SJCRH30 (cell line): ENCODE measurements around the gene CIB4. TPM values are rescaled to one million over a fixed set of nuclear protein-coding genes. Genes with fewer than 3 reads are reported as not detected.
"Not testable (repeated sequence)": the region's sequence is repeated elsewhere in the genome, so short reads cannot be mapped to it uniquely, and the experiment has no call there.

Experiments used
- DNase-seq, 2 experiments: peaks; one replicate each; pipeline ENCODE4 v3.0.0-alpha.2; 2015 to 2020
- H3K27ac ChIP-seq: fragments of 250-450 bp; sonication (Bioruptor Pico); 2 replicates; pipeline ENCODE4 v1.5.1; 2020; ENCODE audit warnings: mild to moderate bottlenecking, moderate library complexity
- H3K27me3 ChIP-seq: fragments of 250-450 bp; sonication (Bioruptor Pico); 2 replicates; pipeline ENCODE4 v1.5.1; 2020; ENCODE audit warnings: mild to moderate bottlenecking, moderate library complexity
- H3K36me3 ChIP-seq: fragments of 250-450 bp; sonication (Bioruptor Pico); 2 replicates; pipeline ENCODE4 v1.5.1; 2020; ENCODE audit warnings: mild to moderate bottlenecking, moderate library complexity
- H3K4me1 ChIP-seq: fragments of 250-450 bp; sonication (Bioruptor Pico); 2 replicates; pipeline ENCODE4 v1.5.1; 2020; ENCODE audit warnings: mild to moderate bottlenecking, moderate library complexity
- H3K4me3 ChIP-seq: fragments of 250-450 bp; sonication (Bioruptor Pico); 2 replicates; pipeline ENCODE4 v1.5.1; 2020; ENCODE audit warnings: mild to moderate bottlenecking, moderate library complexity
- H3K9me3 ChIP-seq: fragments of 250-450 bp; sonication (Bioruptor Pico); replicated peaks from 2 replicates; pipeline ENCODE4 v1.5.1; 2020; ENCODE audit warnings: mild to moderate bottlenecking, moderate library complexity
- total RNA-seq: library from RNA; depleted of rRNA; stranded (reverse); fragments of >200 nt; shearing (Covaris generic); gene quantifications from 2 replicates; pipeline ENCODE4 v1.2.3, GENCODE V29; 2014

The CIB4 gene
- total RNA-seq, 1 experiment from 2014 or later: not detected

DNA sequence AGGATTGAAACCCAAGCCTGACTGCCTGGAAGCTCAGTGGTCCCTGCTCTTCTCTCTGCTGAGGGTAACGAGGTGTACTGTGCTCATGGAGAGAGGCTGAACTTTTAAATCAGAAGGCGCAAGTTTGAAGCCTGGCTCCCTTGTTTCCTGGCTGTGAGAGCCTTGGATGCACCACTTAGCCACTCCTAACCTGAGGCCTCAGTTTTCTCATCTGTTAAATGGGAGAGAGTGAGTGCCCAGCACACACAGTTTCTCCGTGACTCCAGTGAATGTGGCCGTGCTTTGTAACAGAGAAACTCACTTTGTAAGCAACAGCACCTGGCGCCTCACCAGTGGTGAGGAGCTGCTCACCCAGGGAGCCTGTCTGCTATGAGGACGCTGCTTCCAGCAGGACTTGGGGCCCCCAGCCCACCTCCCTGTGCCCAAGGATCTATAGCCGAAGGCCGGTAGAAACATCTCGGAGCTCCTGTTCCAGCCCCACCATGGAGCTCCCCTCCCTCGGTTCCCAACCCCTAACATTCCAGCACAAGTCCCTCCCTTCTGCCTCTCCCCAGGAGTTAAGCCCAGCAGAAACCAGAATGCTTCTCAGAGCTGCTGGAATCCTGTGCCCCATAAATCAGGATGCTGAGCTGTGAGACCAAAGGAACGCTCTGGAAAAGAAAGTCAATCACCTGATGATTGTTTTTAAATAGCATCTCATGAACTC lies 31.1 kb upstream of the CIB4 start:
- H3K4me3 ChIP-seq: no peak overlapping the region
- no peaks in the 10 kb centered on the region for H3K4me1 ChIP-seq
- H3K27me3 ChIP-seq: peaks cover 44% of the 10 kb centered on the region
- DNase-seq: no peak
- H3K27ac ChIP-seq: no peak overlapping the region
- peaks cover 3% of the 10 kb centered on the region; the same call in 1 of the 2 replicates for H3K9me3 ChIP-seq
- no peaks in the 10 kb centered on the region for H3K36me3 ChIP-seq

DNA sequence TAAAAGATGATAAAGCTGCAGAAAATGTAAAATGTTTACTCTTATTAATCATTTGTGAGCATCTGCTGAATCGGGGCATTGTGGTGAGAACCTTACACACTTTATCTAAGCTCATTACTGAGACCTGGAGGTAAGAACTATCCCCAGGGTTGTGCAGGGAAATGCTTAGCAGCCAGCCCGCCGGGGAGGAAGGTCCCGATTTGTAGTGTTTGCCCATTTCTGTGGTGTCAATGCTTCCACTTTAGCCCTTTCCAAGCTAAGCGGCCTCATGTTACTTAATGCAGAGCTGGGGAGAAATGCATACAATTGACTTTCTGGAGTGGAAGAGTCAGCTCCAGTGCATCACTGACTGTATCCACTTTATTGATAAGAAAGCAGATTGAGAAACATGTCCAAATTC lies 30.5 kb upstream of the CIB4 start:
- Histone ChIP-seq H3K4me3 (no peak overlapping the region), H3K4me1 (no peaks in the 10 kb centered on the region), H3K27me3 (peaks cover 42% of the 10 kb centered on the region), H3K27ac (no peak overlapping the region), H3K36me3 (no peaks in the 10 kb centered on the region), H3K9me3 (no peaks in the 10 kb centered on the region)
- no peak for DNase-seq

DNA sequence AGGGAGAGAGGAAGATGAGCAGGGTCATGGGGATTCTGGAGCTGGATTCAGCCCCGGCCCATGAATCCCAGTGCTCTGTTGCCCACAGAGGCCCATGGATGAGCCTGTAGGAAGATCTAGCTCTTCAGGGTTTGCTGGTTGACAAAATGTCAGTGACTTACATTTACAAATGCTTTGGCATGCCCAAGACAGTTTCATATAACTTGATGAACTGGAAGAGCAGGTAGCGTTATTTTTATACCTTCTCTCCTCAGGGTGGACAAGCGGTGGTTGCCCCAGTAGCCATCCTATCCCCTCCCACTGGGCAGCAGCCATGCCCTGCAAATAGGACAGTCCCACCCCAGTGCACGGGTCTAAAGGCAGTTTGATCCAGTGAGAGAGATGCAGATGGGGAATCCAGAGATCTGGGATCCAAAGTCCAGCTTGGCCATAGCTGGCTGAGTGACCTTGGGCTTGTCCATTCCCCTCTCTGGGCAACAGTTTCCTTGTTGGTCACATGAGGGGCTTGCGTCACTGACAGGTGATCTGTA lies 29.8 kb upstream of the CIB4 start:
- Histone ChIP-seq H3K27ac (no peak overlapping the region), H3K4me1 (no peaks in the 10 kb centered on the region), H3K27me3 (peaks cover 42% of the 10 kb centered on the region), H3K9me3 (no peaks in the 10 kb centered on the region; the same call in 1 of the 2 replicates), H3K4me3 (no peak overlapping the region), H3K36me3 (no peaks in the 10 kb centered on the region)
- DNase-seq: no peak

DNA sequence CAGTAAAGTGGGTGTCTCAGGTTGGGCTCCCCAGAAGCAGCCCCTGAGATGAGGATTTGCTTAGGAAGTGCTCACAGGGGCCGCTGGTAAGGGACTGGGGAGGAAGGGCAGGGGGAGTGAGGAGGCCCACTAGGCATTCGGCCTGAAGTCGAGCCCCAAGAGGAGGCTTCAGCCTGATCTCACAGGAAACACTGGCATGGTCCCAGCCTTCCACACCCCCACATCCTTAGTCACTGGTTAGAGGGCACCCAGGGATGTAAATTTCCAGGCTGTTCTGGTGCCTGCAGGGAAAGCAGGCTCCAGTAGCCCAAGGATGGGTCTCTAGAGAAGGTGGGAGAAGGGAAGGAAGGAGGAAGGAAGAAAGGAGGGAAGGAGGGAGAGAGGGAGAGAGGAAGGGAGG lies 29.0 kb upstream of the CIB4 start:
- H3K27me3 ChIP-seq: peaks cover 42% of the 10 kb centered on the region
- no peak overlapping the region for H3K27ac ChIP-seq
- no peak overlapping the region for H3K4me3 ChIP-seq
- no peaks in the 10 kb centered on the region for H3K36me3 ChIP-seq
- H3K4me1 ChIP-seq: no peaks in the 10 kb centered on the region
- DNase-seq: no peak
- H3K9me3 ChIP-seq: no peaks in the 10 kb centered on the region; the same call in 1 of the 2 replicates

DNA sequence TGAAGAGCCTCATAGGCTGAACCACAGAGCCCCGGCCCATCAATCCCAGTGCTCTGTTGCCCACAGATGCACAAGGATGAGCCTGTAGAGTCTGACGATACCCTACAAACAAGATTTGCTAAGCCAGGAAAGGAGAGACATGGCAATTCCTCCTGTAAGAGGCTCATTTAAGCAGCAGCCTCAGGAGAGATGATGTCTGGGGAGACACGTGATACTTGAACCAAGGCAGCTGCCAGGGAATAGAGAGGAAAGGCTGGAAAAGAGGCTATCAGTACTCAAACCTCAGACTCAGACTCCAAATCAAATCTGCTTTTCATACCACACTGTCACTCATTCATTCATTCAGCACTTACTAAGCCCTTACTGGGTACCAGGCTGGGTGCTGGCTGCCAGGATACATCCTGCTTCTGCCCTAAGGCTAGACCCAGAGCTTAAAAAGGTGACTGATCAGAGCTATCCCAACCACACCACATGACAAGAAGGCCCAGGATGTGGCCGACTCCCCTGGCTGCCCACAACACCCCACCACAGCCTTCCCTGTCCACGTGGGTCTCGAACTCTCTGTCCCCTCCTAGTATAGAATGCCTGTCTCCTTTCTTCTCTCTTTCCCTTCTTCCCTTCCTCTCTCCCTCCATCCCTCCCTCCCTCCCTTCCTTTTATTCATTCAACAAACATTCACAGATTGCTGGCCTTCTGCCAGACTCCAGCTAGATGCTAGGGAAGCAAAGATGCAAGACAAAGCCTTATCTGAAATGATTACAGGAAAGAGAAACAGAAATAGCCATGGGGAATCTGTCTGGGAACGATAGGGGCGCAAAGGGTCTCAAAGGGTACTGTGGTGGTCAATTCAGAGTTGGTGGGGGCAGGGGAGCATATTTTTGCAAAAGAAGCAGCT lies 27.9 kb upstream of the CIB4 start:
- no peak overlapping the region for H3K4me3 ChIP-seq
- peaks cover 34% of the 10 kb centered on the region for H3K27me3 ChIP-seq
- DNase-seq: no peak
- H3K36me3 ChIP-seq: no peaks in the 10 kb centered on the region
- H3K4me1 ChIP-seq: no peaks in the 10 kb centered on the region
- H3K9me3 ChIP-seq: no peaks in the 10 kb centered on the region; the same call in 1 of the 2 replicates
- H3K27ac ChIP-seq: no peak overlapping the region

DNA sequence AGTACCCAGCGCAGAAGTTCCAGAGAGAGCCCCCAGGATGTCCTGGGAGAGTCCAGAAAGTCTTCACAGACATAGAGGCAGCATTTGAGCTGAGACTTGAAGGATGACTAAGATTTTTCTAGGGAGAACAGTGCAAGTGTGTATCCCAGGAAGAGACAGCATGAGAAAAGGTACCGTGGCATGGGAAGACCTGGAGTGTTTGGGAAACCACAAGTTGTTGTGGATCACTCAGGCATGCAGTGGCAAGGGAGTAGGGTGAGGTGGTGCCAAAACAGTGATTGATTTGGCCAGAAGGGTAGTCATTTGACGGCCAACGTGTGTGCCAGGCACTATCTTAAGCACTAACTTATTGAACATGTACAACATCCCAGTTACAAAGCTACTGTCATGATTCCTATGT lies 26.9 kb upstream of the CIB4 start:
- DNase-seq: no peak
- H3K36me3 ChIP-seq: no peaks in the 10 kb centered on the region
- no peak overlapping the region for H3K27ac ChIP-seq
- no peak overlapping the region for H3K4me3 ChIP-seq
- no peaks in the 10 kb centered on the region for H3K4me1 ChIP-seq
- peaks cover 28% of the 10 kb centered on the region for H3K27me3 ChIP-seq
- no peaks in the 10 kb centered on the region; the same call in 1 of the 2 replicates for H3K9me3 ChIP-seq

DNA sequence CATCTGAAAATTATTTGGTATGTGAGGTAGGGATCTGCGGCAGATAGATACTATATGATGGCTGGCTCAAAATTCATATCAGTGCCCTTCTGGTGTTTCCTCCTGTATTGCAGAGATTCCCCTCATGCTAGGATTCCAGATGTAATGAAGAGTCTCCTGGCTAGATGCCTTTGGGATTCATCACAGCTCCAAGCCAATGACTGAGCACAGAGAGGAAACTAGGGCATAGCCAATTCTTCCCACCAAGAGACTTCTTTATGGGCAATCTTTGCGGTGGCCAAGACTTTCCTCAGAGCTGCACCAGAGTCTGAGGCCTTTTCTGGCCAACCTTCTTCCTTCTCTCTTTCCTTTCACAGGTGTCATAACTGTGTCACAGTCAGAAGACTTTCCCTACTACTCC lies 25.5 kb upstream of the CIB4 start:
- no peaks in the 10 kb centered on the region for H3K36me3 ChIP-seq
- no peak overlapping the region for H3K27ac ChIP-seq
- peaks cover 18% of the 10 kb centered on the region for H3K27me3 ChIP-seq
- no peak overlapping the region for H3K4me3 ChIP-seq
- no peaks in the 10 kb centered on the region; the same call in 1 of the 2 replicates for H3K9me3 ChIP-seq
- no peaks in the 10 kb centered on the region for H3K4me1 ChIP-seq
- no peak for DNase-seq

DNA sequence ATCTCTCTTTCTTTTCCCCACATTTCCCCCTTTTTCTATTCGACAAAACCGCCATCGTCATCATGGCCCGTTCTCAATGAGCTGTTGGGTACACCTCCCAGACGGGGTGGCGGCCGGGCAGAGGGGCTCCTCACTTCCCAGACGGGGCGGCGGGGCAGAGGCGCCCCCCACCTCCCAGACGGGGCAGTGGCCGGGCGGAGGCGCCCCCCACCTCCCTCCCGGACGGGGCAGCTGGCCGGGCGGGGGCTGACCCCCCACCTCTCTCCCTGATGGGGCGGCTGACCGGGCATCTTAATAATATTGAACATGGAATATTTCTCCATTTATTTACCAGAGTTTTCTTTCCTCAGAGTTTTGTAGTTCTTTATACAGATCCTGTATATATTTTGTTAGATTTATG lies 24.1 kb upstream of the CIB4 start:
- H3K4me1 ChIP-seq, H3K36me3 ChIP-seq, H3K27ac ChIP-seq, H3K4me3 ChIP-seq, H3K27me3 ChIP-seq, DNase-seq, H3K9me3 ChIP-seq: not testable (repeated sequence)

DNA sequence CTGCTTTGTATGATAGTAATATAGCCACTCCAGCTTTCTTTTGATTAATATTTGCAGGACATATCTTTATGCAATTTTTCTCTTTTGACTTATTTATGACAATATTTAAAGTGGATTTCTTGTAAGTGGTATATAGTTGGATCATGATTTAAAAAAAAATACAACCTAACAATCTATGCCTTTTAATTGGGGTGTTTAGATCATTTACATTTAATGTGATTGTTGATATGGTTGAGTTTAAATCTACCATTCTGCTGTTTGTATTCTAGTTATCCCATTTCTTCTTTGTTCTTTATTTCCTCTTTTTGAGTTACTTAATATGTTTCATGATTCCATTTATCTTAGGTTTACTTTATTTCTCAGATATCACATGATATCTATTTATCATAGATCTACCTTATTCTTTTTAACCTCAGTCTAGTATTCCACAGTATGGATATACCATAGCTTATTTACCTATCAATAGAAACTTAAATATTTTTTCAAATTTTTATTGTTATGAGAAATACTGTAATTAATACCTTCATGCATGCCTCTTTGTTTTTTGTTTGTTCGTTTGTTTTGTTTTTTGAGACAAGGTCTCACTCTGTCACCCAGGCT lies 19.3 kb upstream of the CIB4 start:
- Histone ChIP-seq H3K4me1 (no peaks in the 10 kb centered on the region), H3K4me3 (no peak overlapping the region), H3K36me3 (no peaks in the 10 kb centered on the region), H3K9me3 (no peaks in the 10 kb centered on the region; the same call in 1 of the 2 replicates), H3K27ac (no peak overlapping the region), H3K27me3 (no peaks in the 10 kb centered on the region; the same call in 1 of the 2 replicates)
- no peak for DNase-seq

DNA sequence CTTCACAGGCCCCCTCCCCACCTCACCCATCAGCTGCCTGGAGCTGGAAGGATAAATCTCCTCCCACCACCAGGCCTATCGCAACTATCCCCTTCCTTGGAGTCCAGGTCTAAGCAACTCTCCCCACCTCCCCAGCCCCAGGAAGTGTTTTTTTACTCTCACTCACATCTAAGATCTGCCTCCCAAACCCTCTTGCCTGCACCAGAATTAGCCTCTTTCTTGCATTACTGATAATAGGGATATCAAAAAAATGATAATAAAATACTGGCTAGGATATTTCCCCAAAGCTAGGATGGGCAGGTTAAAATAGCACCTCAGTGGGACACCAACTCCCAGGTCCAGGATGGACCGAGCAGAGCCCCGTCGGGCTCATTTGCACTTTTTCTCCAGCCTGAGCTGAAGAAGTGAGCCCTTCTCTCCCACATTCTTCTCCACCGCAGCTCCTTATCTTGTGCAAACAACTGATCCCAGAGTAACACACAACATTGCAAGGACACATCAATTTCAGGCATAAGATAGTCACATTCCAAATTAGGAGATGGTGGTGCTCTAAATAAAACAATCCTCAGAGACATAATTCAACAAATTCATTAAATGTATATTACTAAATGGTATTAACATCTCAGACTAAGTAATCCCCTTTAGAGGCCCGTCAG lies 17.7 kb upstream of the CIB4 start:
- no peak for DNase-seq

DNA sequence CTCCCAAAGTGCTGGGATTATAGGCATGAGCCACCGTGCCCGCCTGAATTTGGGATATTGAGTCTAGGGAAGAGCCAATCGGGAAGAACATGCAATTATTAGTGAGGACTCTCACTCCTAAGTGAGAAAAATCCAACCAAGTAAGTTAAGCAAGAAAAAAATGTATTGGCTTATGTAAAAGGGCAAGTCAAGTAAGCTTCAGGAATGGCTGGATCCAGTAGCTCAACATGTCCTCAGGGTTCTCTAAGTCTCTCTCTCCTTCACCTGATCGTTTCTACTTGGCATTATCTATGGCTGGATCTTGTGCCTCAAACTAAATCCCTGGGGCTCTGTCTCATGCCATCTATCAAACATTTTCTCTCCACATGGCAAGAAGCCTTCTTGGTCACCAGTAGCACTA lies 16.1 kb upstream of the CIB4 start:
- no peak for DNase-seq
- Histone ChIP-seq H3K4me3 (no peak overlapping the region), H3K36me3 (no peaks in the 10 kb centered on the region), H3K27me3 (peaks cover 7% of the 10 kb centered on the region), H3K4me1 (no peaks in the 10 kb centered on the region), H3K9me3 (no peaks in the 10 kb centered on the region; the same call in 1 of the 2 replicates), H3K27ac (no peak overlapping the region)

More for the DNA sequence above, 17.7 kb upstream of the CIB4 start:
- Histone ChIP-seq H3K4me3 (no peak overlapping the region), H3K9me3 (no peaks in the 10 kb centered on the region; the same call in 1 of the 2 replicates), H3K4me1 (no peaks in the 10 kb centered on the region), H3K27ac (no peak overlapping the region), H3K27me3 (no peaks in the 10 kb centered on the region), H3K36me3 (no peaks in the 10 kb centered on the region)

DNA sequence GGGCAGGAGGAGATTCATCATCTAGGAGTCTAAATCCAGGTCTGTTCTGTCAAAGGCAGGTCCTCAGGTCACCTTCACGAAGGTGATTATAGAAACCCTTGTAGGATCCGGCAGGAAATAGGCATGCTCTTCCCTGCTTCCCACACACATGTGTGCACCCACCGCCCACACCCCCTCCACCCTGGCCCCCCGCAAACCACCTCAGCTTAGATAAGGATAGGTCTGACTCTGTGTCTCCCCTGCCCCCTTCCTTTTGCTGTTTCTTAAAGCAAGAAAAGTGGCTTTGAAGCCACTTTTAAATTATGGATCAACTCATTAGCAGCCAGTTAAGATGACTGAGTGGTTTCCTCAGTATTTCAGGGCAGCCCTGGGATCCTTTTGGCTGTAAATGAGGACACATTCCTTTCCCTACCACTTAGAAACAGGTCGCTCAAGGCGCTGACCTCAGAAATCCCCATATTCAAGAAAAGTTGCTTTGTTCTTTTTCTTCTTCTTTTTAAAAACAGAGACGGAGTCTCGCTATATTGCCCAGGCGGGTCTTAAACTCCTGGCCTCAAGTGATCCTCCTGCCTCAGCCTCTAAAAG lies 14.5 kb upstream of the CIB4 start:
- no peaks in the 10 kb centered on the region for H3K36me3 ChIP-seq
- H3K4me3 ChIP-seq: no peak overlapping the region
- DNase-seq: no peak
- H3K27ac ChIP-seq: no peak overlapping the region
- no peaks in the 10 kb centered on the region; the same call in 1 of the 2 replicates for H3K9me3 ChIP-seq
- H3K4me1 ChIP-seq: no peaks in the 10 kb centered on the region
- H3K27me3 ChIP-seq: peaks cover 22% of the 10 kb centered on the region

DNA sequence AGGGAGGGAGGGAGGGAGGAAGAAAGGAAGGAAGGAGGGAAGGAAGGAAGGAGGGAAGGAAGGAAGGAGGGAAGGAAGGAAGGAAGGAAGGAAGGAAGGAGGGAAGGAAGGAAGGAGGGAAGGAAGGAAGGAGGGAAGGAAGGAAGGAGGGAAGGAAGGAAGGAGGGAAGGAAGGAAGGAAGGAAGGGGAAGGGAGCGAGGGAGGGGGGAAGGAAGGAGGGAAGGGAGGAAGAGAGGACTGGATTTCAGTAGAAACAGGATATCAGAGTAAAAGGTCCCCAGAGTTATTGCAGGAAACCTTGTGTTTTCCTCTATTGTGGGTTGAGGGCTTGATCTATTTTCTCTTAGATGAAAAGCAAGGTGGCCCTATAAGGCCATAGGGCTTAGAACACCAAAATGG lies 14.0 kb upstream of the CIB4 start:
- peaks cover 22% of the 10 kb centered on the region for H3K27me3 ChIP-seq
- H3K9me3 ChIP-seq, H3K36me3 ChIP-seq, H3K4me1 ChIP-seq, DNase-seq, H3K4me3 ChIP-seq, H3K27ac ChIP-seq: not testable (repeated sequence)

DNA sequence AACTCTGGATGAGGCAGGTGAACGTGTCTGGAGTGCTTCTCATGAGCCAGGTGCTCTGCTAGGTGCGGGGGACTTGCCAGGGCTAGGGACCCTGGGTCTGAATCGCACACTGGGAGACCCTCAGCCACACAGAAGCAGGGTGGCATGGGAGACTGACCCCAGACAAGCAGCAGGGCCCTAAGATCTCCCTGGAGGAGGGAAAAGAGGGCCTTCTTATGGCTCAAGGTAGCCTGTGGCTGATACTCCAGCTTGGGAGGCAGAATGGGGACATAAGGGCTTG lies 12.8 kb upstream of the CIB4 start:
- Histone ChIP-seq H3K9me3 (no peaks in the 10 kb centered on the region), H3K27me3 (peaks cover 22% of the 10 kb centered on the region), H3K4me3 (no peak overlapping the region), H3K4me1 (no peaks in the 10 kb centered on the region), H3K27ac (no peak overlapping the region), H3K36me3 (no peaks in the 10 kb centered on the region)
- no peak for DNase-seq
